WI38 (cell line): Measurements from ENCODE around the gene TLR10.

Experiments
- H3K4me3 ChIP-seq: 2 replicates; pipeline ENCODE4 v1.5.1; 2011; ENCODE audit warnings: low read depth, mild to moderate bottlenecking, control low read depth, low read length
- CTCF ChIP-seq: IDR thresholded peaks from 2 replicates; pipeline ENCODE4 v1.5.1; 2012; ENCODE audit warnings: low read depth, mild to moderate bottlenecking, control low read depth, low read length

Gene TLR10

GRCh38 chr4:38782452-38783108 lies at the start of gene TLR10:
Gene TLR10, minus strand, starts transcription at chr4:38782990. Its CDS starts 7,400 bp downstream, at chr4:38775590.
- no peak within 1 kb of the TSS for H3K4me3 ChIP-seq

GRCh38 chr4:38832206-38832605 lies 49.4 kb upstream of the TLR10 start:
- no peak overlapping the region for H3K4me3 ChIP-seq
- TF ChIP-seq CTCF, result no peak

More at GRCh38 chr4:38782452-38783108, at the start of gene TLR10:
- TF ChIP-seq CTCF, result no peak

- H3K4me3 ChIP-seq, result no peak overlapping the region
- no peak for TF ChIP-seq CTCF
Measured at GRCh38 chr4:38831653-38832052, 48.9 kb upstream of the TLR10 start.

- TF ChIP-seq CTCF, result no peak
Measured at GRCh38 chr4:38829237-38829636, 46.4 kb upstream of the TLR10 start.

GRCh38 chr4:38823766-38824165 lies 41.0 kb upstream of the TLR10 start:
- no peak overlapping the region for H3K4me3 ChIP-seq
- no peak for TF ChIP-seq CTCF

More at GRCh38 chr4:38829237-38829636, 46.4 kb upstream of the TLR10 start:
- H3K4me3 ChIP-seq, result no peak overlapping the region

- no peak overlapping the region for H3K4me3 ChIP-seq
- TF ChIP-seq CTCF, result no peak
Measured at GRCh38 chr4:38822748-38823303, 40.0 kb upstream of the TLR10 start.

- TF ChIP-seq CTCF, result no peak
- H3K4me3 ChIP-seq, result no peak overlapping the region
Measured at GRCh38 chr4:38821739-38822138, 38.9 kb upstream of the TLR10 start.
